ENCODE results near the gene RAD9A. TPM values are rescaled to one million over a fixed set of nuclear protein-coding genes. Genes with fewer than 3 reads are reported as not detected.
A peak's percentile ranks its signal among the peaks of the same experiment; 100 is the strongest.

Gene RAD9A
- total and polyA plus RNA-seq, 9 donors, result 3.1 to 51.7 (median 20.3) TPM

GRCh38 chr11:67354075-67355022, 37.4 kb upstream of the RAD9A start:
- intact Hi-C loops (cut with DNase I), result loop anchor here in 2 of 4 donors (5.0 kb wide), 2 partner anchors 33 to 148 kb away; no protein-coding TSS in a partner anchor
- Histone ChIP-seq H3K4me1 (ENCODE audit: insufficient read depth) (peaks cover 22% of the 10 kb centered on the region), H3K4me3 (peak overlapping the region; percentile 61)

GRCh38 chr11:67355023-67355793, 36.6 kb upstream of the RAD9A start:
- Histone ChIP-seq H3K36me3 (no peaks in the 10 kb centered on the region), H3K4me1 (ENCODE audit: insufficient read depth) (peaks cover 18% of the 10 kb centered on the region), H3K27me3 (no peaks in the 10 kb centered on the region), H3K4me3 (no peak overlapping the region), H3K27ac (peak overlapping the region; percentile 96 to 98), H3K9me3 (no peaks in the 10 kb centered on the region)
- TF ChIP-seq EP300 (IDR thresholded peaks at IDR 0.05) (no peak), POLR2A (IDR thresholded peaks at IDR 0.05) (no peak)
- TF ChIP-seq, protein P1, sequence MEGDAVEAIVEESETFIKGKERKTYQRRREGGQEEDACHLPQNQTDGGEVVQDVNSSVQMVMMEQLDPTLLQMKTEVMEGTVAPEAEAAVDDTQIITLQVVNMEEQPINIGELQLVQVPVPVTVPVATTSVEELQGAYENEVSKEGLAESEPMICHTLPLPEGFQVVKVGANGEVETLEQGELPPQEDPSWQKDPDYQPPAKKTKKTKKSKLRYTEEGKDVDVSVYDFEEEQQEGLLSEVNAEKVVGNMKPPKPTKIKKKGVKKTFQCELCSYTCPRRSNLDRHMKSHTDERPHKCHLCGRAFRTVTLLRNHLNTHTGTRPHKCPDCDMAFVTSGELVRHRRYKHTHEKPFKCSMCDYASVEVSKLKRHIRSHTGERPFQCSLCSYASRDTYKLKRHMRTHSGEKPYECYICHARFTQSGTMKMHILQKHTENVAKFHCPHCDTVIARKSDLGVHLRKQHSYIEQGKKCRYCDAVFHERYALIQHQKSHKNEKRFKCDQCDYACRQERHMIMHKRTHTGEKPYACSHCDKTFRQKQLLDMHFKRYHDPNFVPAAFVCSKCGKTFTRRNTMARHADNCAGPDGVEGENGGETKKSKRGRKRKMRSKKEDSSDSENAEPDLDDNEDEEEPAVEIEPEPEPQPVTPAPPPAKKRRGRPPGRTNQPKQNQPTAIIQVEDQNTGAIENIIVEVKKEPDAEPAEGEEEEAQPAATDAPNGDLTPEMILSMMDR (IDR thresholded peaks at IDR 0.05), result no peak
- intact Hi-C loops (cut with DNase I), result loop anchor here in 1 of 4 donors (5.0 kb wide), 1 partner anchor 147 kb away; no protein-coding TSS in a partner anchor
- 58 to 70% (median 60%) methylated on average over 11 of the region's 11 CpGs for WGBS, 3 donors
- peak in 4 of 5 donors; percentile 50 to 63 (median 60) for DNase-seq

More at GRCh38 chr11:67354075-67355022, 37.4 kb upstream of the RAD9A start:
- no peaks in the 10 kb centered on the region for H3K36me3 ChIP-seq
- no peaks in the 10 kb centered on the region for H3K9me3 ChIP-seq
- H3K27ac ChIP-seq, result peak overlapping the region; percentile 96 to 98
- 3 to 6% (median 4%) methylated on average over 8 of the region's 8 CpGs for WGBS, 3 donors
- no peaks in the 10 kb centered on the region for H3K27me3 ChIP-seq
- DNase-seq, result peak; percentile 71 to 85 (median 76)
- TF ChIP-seq POLR2A (IDR thresholded peaks at IDR 0.05) (peak; percentile 22), EP300 (IDR thresholded peaks at IDR 0.05) (peak; percentile 93)
- TF ChIP-seq, protein P1 (IDR thresholded peaks at IDR 0.05), result peak in 2 of 3 donors; percentile 7 to 30

DNA sequence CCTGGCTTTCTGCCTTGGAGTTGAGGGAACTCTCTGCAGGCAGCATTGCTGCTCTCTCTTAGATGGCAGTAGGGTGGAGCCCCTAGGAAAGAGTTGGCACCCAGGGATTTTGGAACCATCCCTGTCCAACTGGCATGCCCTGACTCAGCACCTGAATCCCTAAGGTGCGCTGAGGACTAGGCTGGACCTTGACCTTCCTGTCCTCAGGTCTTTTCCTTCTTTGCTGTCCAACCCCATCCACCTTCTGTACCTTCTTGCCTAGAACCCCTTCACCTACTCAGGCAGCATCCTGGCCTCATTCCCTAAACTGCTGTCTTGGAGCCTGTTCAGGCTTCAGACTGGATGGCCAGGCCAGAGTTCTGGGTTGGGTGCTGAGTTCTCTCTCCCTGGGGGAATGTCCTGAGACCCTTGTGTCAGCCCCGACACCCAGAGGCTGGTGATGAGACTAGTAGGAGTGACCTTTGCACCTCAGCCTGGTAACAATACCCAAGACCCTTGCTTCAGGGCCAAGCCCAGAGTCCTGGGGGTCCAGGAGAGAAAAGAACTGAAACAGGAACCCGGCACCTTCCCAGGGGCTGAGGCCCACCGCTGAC, 35.9 kb upstream of the RAD9A start:
- Histone ChIP-seq H3K4me3 (no peak overlapping the region), H3K27ac (peak overlapping the region; percentile 96 to 98), H3K9me3 (no peaks in the 10 kb centered on the region), H3K27me3 (no peaks in the 10 kb centered on the region), H3K36me3 (no peaks in the 10 kb centered on the region), H3K4me1 (ENCODE audit: insufficient read depth) (peaks cover 18% of the 10 kb centered on the region)
- DNase-seq, result peak in 1 of 5 donors; percentile 30
- TF ChIP-seq, protein P1 (IDR thresholded peaks at IDR 0.05), result no peak
- no peak for TF ChIP-seq EP300 (IDR thresholded peaks at IDR 0.05)
- WGBS, 3 donors, result 78 to 94% (median 83%) methylated on average over 4 of the region's 4 CpGs
- intact Hi-C loops (cut with DNase I), result loop anchor here in 1 of 4 donors (2.0 to 5.0 kb wide), 2 partner anchors 27 to 146 kb away; no protein-coding TSS in a partner anchor

Data from ovary (tissue), 9 donors.